PFSK-1 (cell line): ENCODE results near the gene SPDYA.

Experiments
- POLR2AphosphoS5 ChIP-seq: IDR thresholded peaks from 2 replicates; pipeline ENCODE4 v1.6.1; 2012; ENCODE audit warnings: low read depth, mild to moderate bottlenecking, control low read depth, low read length, moderate library complexity
- TF ChIP-seq, protein P1 (sequence below), 2 experiments: IDR thresholded peaks; 2 replicates each; pipeline versions ENCODE4 v1.6.1 to v1.8.0; 2011 to 2012; ENCODE audit warnings: low read depth in 2 of 2, low read length in 2 of 2, control low read depth in 1 of 2, inconsistent platforms in 1 of 2, mild to moderate bottlenecking in 1 of 2, moderate library complexity in 1 of 2; ENCODE audit not compliant: insufficient read depth in 1 of 2

GRCh38 chr2:28822036-28822435, 11.4 kb downstream of the SPDYA start:
- TF ChIP-seq POLR2AphosphoS5: no peak
- TF ChIP-seq, protein P1, sequence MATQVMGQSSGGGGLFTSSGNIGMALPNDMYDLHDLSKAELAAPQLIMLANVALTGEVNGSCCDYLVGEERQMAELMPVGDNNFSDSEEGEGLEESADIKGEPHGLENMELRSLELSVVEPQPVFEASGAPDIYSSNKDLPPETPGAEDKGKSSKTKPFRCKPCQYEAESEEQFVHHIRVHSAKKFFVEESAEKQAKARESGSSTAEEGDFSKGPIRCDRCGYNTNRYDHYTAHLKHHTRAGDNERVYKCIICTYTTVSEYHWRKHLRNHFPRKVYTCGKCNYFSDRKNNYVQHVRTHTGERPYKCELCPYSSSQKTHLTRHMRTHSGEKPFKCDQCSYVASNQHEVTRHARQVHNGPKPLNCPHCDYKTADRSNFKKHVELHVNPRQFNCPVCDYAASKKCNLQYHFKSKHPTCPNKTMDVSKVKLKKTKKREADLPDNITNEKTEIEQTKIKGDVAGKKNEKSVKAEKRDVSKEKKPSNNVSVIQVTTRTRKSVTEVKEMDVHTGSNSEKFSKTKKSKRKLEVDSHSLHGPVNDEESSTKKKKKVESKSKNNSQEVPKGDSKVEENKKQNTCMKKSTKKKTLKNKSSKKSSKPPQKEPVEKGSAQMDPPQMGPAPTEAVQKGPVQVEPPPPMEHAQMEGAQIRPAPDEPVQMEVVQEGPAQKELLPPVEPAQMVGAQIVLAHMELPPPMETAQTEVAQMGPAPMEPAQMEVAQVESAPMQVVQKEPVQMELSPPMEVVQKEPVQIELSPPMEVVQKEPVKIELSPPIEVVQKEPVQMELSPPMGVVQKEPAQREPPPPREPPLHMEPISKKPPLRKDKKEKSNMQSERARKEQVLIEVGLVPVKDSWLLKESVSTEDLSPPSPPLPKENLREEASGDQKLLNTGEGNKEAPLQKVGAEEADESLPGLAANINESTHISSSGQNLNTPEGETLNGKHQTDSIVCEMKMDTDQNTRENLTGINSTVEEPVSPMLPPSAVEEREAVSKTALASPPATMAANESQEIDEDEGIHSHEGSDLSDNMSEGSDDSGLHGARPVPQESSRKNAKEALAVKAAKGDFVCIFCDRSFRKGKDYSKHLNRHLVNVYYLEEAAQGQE (IDR thresholded peaks at IDR 0.05; ENCODE audit: insufficient read depth in 1 of 2, low read depth in 2 of 2, low read length in 2 of 2): no peak
